ENCODE results near the gene COL13A1. TPM values are rescaled to one million over a fixed set of nuclear protein-coding genes. Genes with fewer than 3 reads are reported as not detected.

The COL13A1 gene
- 10 to 100 TPM in 6 of 12 donors, 1 to 10 TPM in 5, not detected in 1; 5.8 to 19.9 (median 10.5) TPM for polyA plus RNA-seq (ENCODE audit: insufficient read length in 12 of 12)
- long read RNA-seq, donor 1, partial matches to known transcripts, result 8 of 8 reads
- long read RNA-seq, donor 1, other reads (novel, unspliced or antisense), result 0 of 8 reads
- long read RNA-seq, donor 2, partial matches to known transcripts, result 0 of 1 reads
- long read RNA-seq, donor 2, other reads (novel, unspliced or antisense), result 0 of 1 reads
- long read RNA-seq, donor 3, result 0 reads
- long read RNA-seq, donor 4, result 0 reads
- long read RNA-seq, donor 5, result 0 reads
- long read RNA-seq, donor 6, result 0 reads
- long read RNA-seq, donor 7, result 0 reads
- long read RNA-seq, donor 8, partial matches to known transcripts, result 0 of 1 reads
- long read RNA-seq, donor 8, other reads (novel, unspliced or antisense), result 0 of 1 reads
- long read RNA-seq, donor 9, result 0 reads
- long read RNA-seq, donor 10, result 0 reads
- long read RNA-seq, donor 11, result 0 reads

DNA sequence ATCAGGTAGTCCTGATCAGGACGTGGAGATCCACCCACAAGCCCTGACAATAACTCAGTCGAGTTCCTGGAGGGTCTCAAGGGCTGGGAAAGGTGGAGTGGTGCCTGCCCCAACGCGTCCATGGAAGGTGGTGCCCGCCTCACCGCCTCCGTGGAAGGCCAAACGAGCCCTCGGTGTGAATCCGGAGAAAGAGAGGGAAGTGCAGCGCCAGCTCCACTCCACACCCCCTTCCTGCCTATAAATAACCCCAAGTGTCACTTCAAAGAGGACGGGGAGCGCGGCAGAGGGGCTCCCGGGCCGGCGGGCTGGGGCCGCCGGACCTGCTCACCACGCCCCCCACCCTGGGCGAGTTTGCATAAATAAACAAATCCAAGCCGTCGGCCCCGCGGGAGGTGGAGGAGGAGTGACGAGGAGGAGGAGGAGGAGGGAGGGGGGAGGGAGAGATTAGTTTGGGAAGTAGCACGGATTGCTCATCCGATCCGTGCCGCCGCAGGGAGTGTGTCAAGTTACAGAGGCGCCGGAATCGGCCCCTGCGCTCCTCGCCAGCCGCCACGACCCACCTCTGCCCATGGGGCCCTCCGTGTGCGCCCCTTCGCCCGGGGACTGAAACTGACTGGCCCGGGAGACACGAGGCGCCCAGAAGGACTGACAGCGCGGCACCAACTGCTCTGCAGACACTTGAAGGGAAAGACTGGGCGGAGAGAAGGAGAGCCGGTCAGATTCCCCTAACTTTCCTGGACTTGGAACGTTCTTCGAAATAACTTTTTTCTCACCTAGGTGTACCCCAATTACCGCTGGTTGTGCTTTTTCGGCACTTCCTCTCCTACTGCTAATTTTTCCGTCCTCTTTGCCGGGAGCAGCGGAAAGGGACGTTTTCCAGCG, at the start of gene COL13A1:
Gene COL13A1 (plus strand): TSS at position 473 of the 882 bp plus-strand sequence. CDS start 518 bp downstream, outside the sequence.
- DNase-seq, result no peak

DNA sequence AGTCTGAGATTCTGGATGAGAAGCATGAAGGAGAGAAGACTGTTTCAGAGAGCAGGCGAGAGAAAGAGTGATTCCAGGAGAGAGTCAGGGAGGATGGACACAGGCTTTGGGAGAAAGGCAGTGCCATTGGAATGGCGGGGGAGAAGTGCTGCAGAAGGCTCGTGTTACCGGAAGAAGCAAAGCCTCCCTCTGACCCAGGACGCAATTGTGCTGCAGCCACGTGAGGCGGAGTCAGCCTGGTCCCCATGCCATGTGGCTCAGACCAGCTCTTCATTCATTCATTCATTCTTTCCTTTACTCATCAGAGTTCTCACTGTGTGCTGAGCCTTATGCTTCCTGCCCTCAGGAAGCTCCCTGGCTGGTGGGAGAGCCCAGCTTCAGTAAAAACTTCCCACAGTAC, 49.2 kb upstream of the COL13A1 start:
- no peak for DNase-seq

DNA sequence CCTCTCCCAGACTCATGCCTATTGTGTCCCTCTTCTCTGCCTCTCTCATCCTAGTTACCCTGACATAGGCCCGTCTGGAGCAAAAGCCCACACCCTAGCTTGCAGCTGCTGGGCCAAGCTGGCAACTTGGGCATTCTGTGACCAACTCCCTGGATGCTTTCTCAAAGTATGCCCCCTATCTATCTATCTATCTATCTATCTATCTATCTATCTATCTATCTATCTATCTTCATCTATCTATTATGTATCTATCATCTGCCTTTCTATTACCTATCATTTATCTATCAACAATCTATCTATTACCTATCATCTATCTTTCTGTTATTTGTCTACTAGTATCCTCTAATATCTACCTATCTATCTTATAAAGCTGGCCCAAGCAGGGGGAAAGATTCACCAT, 45.4 kb upstream of the COL13A1 start:
- no peak for DNase-seq

DNA sequence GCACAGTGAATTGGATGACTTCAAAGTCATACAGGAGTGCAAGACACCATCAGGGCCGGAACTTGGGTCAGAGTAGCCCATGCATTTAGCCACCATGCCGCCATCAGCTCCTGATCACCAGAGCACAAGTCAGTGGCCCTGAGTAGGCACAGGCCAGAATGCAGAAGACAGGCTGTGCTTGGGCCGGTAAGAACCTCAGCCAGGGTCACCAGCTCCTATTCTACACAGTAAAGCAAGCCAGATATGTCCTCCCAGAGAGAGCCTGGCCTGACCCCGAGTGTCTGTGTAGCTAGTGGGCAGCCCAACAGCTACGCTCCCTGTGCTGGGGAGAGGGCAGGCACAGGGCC, 44.5 kb upstream of the COL13A1 start:
- no peak for DNase-seq

DNA sequence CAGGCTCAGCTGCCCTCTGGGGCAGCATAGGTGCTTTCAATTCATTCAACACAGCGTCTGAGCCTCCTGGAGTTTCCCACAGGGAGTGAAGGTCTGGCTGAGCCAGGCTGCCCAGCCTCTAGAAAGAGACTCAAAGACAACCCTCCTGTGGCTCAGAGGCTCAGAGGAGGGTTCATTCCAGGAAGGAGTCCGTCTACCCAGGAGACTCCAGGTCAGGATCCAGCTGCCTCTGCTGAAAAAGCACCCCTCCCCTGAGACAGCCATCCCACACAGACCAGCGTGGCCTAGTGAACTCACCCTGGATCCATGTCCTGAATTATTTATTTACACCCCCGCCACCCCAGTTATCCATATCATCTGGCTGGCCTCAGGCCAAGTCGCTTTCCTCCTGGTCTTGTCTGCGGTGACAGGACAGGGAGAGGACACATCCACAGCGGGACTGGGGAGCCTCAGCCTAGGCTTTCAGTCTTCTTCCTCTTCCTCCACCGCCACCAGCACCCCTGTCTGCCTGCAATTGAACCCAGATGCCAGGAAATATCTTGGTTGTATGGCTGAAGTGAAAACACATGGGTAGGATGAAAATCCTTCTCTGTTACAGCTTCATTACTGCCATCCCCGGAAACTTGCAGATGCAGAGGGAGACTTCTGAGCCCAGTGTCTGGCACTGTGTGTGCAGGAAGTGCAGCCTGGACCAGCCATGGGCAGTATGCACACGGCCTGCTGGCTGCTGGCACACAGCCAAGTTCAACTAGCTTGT, 44.0 kb upstream of the COL13A1 start:
- no peak for DNase-seq

DNA sequence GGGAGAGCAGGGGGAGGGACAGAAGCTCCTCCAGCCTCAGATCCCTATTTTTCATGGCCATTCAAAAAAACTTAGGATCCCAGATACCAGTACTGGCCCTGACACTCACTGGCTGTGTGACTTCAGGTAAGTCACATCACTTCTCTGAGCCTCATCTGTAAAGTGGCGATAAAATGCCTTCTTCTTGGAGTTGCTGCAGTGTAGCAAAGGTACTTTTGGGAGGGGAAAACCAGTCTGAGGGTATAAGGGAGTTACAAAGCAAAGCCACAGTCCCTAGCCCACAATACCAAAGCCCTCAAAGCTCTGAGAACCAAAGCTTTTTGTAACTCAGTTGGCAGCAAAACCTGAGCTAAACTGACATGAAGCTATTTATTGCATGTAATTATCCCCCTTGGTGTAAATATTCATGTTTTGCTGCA, 43.4 kb upstream of the COL13A1 start:
- DNase-seq, result no peak

DNA sequence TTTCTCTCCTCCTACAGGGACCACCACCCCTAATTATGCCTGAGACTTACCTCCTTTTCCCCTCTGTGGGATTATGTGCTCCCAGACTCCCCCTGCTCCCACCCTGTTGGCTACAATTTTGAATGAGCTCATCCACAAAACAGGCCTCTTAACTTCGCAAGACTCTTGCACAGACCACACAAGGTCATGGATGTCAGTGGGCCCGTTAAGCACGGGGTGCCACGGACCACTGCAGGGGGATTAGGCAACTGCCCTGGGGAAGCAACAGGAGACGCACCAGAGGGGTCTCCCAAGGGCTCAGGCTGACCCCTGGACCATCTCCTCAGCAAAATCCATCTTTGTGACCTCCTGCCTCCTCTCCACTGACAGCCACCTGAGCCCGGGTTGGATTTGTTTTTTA, 42.1 kb upstream of the COL13A1 start:
- DNase-seq, result no peak

DNA sequence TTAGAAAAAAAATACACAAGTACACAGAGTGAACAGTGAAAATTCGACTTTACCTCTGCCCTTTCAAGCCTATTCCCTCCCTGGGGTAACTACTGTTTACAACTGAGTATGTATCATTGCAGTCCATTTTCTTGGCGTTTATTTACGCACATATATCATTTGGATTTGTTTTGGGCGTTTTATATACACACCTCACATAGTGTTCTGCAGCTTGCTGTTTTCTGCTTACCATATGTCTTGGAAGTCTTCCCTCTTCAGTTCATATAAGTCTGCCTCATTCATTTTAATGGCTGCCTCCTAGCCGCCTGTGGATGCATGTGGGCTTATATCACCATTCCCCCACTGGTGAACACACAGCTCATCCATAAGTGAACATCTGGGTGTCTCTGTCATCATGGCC, 41.6 kb upstream of the COL13A1 start:
- DNase-seq, result no peak

DNA sequence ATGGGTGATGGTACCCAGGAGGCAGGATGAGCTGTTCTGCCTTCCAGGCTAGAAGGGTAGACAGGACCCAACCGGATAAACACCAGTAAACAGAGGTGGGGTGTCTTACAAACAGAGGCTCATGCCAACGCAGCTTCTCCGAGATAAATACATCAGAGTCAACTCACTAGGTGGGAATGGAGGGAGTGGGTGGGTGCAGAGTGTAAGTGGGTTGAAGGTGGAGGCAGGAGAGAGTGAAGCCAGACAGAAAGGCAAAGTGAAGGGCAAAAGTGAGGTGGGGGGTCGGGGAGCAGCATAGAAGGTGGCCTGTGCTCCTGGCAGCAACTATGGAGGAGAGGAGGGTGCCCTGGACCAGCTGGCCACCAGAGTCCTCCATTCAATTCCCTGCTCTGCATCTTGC, 40.4 kb upstream of the COL13A1 start:
- no peak for DNase-seq

DNA sequence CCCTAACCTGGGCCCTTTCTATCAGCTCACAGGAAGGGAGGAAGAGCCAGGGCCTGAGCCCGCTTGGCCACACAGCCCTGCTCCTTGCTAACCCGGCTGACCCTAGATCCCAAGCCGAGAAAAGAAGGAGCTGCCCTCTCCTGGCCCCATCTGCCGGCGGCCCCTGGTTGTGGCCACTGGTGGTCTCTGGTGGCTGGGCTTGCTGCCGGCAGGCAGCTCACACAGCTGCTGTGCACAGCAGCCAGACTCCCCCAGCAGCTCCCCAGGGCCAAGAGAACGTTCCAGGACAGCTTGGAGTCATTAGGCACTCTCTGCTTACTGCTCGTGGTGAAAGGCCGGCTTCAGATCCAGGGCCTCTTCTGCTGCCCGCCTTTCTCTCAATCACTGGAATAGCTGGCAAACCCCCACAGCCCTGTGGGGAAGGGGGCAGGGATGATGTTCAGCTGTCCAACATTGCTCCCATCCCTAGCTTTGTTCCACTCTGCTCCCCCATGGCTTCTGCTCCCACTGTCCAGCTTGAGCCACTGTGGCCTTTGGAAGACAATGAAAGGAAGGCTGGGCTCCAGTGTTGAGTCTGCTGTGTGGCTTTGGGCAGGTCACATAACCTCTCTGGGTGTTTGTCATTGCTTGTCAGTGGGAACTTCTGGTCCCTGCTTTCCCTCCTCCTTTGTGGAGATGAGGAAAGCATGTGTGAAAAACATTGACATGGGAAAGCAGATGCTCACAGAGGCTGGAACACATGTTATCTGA, 35.4 kb upstream of the COL13A1 start:
- DNase-seq, result peak; percentile 83

DNA sequence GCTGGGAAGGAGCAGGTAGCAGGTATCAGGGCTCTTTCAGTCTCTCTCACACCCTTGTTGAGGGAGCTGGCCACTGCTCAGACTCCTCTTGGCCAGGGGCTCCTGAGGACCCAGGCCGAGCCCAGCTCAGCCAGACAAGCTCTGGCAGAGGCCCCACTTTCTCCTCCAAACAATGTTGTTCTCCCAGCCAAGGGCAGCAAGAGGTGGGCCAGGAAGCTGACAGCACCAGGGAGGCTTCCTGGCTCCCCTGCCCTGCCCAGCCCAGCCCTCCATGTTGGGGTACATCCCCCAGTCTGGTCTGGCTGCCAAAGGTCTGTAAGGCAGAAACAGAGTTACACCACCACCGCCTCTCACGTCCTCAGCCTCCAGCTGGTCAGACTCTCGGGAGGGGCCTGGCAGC, 33.9 kb upstream of the COL13A1 start:
- DNase-seq, result no peak

DNA sequence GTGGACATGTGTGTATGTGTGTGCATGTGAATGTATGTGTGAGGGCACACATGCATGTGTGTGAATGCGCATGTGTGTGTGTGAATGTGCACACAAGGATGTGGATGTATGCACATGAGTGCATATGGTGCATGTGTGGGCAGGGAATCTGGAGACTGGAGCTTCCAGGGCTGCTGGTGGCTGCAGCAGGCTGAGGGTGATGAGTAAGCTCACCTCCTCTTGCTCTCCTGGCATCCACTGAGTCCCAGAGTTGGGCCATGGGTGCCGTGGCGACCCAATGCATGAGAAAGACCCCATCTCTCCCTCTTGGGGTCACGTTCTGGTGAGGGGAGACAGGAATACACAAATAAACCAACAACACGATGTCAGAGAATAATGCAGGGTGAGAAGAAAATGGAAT, 33.3 kb upstream of the COL13A1 start:
- no peak for DNase-seq

DNA sequence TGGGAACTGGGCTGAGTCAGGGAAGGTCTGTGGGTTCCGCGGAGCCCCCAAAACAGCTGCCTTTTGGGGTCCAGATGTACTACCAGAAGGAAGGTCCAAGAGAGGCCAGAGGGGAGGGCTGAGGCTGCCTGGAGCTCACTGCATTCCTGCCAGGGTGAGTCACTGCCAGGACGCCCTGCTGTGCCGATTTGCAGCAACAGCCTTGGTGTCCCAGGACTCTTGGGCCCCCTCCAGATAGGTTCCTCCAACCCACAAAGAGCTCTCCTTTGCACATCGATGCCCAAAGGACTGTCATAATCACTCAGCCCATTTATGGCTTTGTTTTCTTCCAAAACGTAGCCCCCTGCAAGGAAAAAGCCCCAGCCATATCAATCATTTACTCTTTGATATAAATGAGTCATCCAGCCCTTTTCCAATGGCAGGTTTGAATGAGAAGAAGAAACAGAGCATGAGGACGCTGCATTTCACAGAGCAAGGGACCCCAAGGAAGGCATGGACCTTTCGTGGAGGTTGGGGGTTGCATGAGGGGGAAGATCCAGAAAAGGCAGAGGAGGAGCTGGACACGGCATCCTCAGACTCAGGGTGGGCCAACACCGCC, 32.2 kb upstream of the COL13A1 start:
- no peak for DNase-seq

DNA sequence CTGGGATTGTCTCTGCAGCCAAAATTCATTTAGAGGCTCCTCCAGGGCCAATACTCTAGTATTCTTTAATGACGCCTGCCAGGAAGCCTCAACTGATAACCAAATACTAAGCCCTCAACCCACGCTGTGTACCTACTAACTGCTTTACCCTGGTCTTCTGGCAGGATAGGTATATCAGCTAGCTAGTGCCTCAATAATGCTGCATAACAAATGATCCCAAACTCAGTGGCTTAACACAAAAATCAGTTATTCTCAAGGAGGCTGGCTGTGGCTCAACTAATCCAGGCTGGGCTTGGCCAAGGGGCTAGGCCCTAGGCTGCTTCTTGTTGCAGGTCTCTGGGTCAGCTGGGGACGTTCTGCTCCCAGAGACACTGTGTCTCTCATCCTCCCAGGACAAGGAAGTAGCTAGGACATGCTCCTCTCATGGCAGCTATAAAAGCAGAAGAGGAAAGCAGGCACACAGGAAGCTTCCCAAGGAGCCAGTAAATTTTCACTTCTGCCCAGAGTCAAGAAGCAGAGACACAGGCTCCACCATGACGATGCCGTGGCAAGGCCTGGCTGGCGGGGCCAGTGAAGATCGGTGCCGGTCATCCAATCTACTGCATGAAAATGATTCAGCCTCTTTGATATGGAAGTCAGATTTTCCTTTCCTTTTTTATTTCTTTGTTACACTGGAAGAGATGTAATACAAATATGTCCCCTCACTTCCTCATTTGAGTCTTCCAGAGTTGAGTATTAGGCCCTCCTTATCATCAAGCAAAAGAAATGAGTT, 28.6 kb upstream of the COL13A1 start:
- no peak for DNase-seq

DNA sequence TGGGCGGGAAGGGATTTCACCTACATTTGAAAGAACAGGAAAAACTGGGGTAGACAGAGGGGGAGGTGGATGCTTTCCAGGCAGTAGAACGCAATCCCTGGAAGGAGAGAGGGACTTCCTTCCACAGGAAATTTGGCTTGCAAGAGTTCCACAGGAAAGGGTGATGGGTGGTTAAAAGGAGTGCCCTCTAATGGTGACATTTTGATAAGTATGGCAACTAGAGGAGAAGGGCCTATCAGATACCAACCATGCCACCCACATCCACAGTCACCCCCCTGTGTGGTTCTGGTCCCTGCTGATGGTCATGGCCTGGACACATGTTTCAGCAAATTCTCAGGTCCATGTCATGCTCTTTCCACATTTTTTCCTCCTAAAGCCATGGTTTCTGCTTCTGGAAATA, 27.1 kb upstream of the COL13A1 start:
- DNase-seq, result no peak

DNA sequence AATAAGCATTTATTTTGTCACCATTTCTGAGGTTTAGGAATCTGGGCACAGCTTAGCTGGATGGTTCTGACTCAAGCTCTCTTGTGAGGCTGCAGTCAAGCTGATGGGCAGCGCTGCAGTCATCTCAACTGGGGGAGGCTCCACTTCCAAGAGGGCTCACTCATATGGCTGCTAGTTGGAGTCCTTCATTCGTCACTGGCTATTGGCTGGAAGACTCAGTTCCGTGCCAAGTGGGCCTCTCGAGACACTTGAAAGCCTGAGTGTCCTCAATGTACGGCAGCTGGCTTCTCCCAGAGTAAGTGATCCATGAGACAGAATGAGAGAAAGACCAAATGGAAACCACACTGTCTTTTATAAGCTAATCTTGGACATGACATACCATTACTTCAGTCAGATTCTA, 21.6 kb upstream of the COL13A1 start:
- no peak for DNase-seq

DNA sequence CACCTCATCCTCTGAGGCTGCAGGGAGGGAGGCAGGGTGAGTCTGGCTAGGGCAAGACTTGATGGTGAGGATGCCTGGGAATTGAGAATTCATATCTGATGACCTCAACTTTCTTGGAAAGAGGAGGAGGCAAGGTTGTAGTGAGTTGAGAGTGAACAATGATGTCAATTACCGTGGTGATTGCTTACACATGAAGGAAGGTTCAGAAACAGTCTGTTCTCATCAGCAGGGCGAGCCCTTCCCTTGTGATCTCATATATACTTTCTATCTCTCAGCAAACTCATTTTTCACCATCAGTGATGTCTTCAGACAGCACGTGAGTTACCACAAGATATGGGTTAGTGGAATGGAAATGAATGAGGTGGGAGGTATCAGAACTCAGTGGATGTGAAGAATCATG, 20.1 kb upstream of the COL13A1 start:
- DNase-seq, result no peak

DNA sequence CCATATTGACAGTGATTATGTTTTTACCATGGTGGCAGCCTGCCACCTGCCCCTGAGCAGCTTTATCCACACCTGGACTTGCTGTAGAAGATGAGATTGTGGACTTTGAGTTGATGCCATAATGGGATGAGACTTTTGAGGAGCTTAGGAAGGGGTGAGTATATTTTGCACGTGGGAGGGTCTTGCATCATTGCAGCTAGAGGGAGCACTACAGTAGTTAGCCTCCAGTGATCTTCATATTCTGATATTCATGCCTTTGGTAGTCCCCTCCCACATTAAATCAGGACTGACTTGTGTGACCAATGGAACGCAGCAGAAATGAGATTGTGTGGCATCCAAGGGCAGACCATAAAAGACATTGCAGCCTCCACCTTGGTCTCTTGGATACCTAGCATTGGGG, 18.2 kb upstream of the COL13A1 start:
- DNase-seq, result no peak

DNA sequence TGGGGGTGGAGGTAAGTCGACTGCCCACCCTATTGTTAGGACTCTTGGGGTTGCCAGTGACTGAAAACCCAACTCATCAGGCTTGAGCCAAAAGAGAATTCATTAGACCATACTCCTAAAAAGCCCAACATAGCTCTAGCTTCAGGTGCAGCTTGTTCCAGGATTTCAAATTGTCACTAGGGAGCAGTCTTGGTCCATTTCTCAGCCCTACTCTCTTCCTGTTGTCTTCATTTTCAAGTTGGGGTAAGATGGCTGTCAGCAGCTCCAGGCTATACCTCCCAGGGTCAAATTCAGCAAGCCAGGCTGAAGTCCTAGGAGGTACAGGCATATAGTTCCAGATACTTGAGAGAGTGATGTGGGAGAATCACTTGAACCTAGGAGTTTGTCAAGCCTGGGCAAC, 14.9 kb upstream of the COL13A1 start:
- DNase-seq, result no peak

DNA sequence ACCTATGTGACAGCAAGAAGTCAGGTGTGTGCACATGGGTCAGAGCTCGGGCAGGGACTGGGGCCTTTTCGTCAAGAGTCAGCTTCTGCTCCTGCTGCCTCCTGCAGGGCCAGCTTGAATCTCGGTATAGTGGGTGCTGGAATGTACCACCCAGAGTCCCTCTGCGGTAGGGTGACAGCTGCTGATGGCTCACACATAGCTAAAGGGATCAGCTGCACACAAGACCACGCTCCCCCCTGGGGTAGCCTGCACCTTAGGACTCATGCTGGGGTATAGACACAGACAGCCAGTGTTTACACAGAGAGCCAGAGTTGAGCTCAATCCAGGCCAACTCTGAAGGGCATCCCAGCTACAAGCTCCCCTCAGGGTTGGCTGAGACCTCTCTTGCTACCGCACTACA, 14.0 kb upstream of the COL13A1 start:
- DNase-seq, result no peak

All from muscle of arm (tissue), 14 donors.